CD4-positive, alpha-beta T cell treated with Interleukin-15 for 4 hours (primary cell): ENCODE measurements around the gene PPP1R9B.
A peak's percentile ranks its signal among the peaks of the same experiment; 100 is the strongest.

Source experiments
- DNase-seq: peaks from one replicate; pipeline ENCODE4 v3.0.0-alpha.2; 2020; ENCODE audit warnings: low spot score

Gene PPP1R9B

GRCh38 chr17:50187394-50187725 lies 36.9 kb upstream of the PPP1R9B start:
- no peak for DNase-seq

- DNase-seq, result no peak
Observed at GRCh38 chr17:50186661-50187393, 36.4 kb upstream of the PPP1R9B start.

- no peak for DNase-seq
Observed at GRCh38 chr17:50185631-50186471, 35.4 kb upstream of the PPP1R9B start.

GRCh38 chr17:50184611-50185398 lies 34.3 kb upstream of the PPP1R9B start:
- DNase-seq, result no peak

- no peak for DNase-seq
Observed at GRCh38 chr17:50184064-50184463, 33.6 kb upstream of the PPP1R9B start.

- DNase-seq, result no peak
Observed at GRCh38 chr17:50183421-50183994, 33.0 kb upstream of the PPP1R9B start.

GRCh38 chr17:50182783-50183420 lies 32.4 kb upstream of the PPP1R9B start:
- DNase-seq, result no peak

- no peak for DNase-seq
Observed at GRCh38 chr17:50181591-50182560, 31.4 kb upstream of the PPP1R9B start.

GRCh38 chr17:50181144-50181543 lies 30.7 kb upstream of the PPP1R9B start:
- DNase-seq, result no peak

- DNase-seq, result no peak
Observed at GRCh38 chr17:50180620-50181019, 30.1 kb upstream of the PPP1R9B start.

- DNase-seq, result no peak
Observed at GRCh38 chr17:50180111-50180510, 29.6 kb upstream of the PPP1R9B start.

- DNase-seq, result peak; percentile 55
Observed at GRCh38 chr17:50177983-50178834, 27.7 kb upstream of the PPP1R9B start.

GRCh38 chr17:50177476-50177875 lies 27.0 kb upstream of the PPP1R9B start:
- DNase-seq, result no peak

GRCh38 chr17:50176559-50177357 lies 26.3 kb upstream of the PPP1R9B start:
- DNase-seq, result no peak

GRCh38 chr17:50175035-50175807 lies 24.7 kb upstream of the PPP1R9B start:
- DNase-seq, result no peak

GRCh38 chr17:50174444-50174843 lies 24.0 kb upstream of the PPP1R9B start:
- DNase-seq, result no peak

GRCh38 chr17:50173335-50173941 lies 23.0 kb upstream of the PPP1R9B start:
- DNase-seq, result no peak

- no peak for DNase-seq
Observed at GRCh38 chr17:50172936-50173334, 22.5 kb upstream of the PPP1R9B start.
